ENCODE results near the gene OR6Q1. TPM values are rescaled to one million over a fixed set of nuclear protein-coding genes. Genes with fewer than 3 reads are reported as not detected.

OR6Q1 gene
- total and polyA plus RNA-seq, 9 of the 15 experiments (the other 6 are each of a cell fraction or from before 2014, with no cell fraction given) = not detected

DNA sequence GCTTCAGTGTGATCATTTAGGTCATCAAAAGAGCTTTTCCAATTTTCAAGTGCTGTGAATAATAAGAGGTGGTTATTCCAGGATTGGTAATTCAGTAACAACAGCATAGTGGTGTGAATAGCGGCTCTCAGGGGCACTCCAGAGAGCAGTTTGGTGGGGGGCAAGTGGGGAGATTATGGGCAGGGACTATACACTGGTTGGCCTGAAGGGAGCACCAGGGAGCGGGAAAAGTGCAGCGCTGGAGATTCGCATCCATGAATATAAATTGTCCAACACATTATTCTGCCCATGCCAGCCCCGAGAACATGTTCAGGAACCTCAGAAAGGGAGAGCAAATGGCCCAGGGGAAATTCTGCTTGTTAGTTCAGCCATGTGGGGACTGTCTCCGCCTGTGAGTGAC, 37.9 kb downstream of the OR6Q1 start (continued):
- TF ChIP-seq SAP30 (IDR thresholded peaks at IDR 0.05; ENCODE audit: borderline replicate concordance, insufficient read depth, low read depth, low read length, poor library complexity, severe bottlenecking) (no peak), ZNF12 (CRISPR knock-in tag; IDR thresholded peaks at IDR 0.05) (no peak), ZKSCAN8 (CRISPR knock-in tag; IDR thresholded peaks at IDR 0.05) (no peak), MYC (IDR thresholded peaks at IDR 0.05; ENCODE audit: low read depth, low read length) (no peak), MYC (CRISPR knock-in tag; IDR thresholded peaks at IDR 0.05; ENCODE audit: borderline replicate concordance, low read depth) (no peak), RAD21 (CRISPR knock-in tag; conservative IDR thresholded peaks at IDR 0.05 in 1 of 2, IDR thresholded peaks at IDR 0.05 in 1 of 2) (peak in 1 of 2 experiments; percentile 37; a peak in 2 of 4 replicates), CBFA2T2 (conservative IDR thresholded peaks at IDR 0.05) (no peak), TGIF2 (CRISPR knock-in tag; IDR thresholded peaks at IDR 0.05) (no peak), RNF2 (IDR thresholded peaks at IDR 0.05) (no peak), ZNF23 (CRISPR knock-in tag; IDR thresholded peaks at IDR 0.05) (no peak), NR2C1 (IDR thresholded peaks at IDR 0.05) (no peak), NR2C1 (tag; IDR thresholded peaks at IDR 0.05) (no peak), MAZ (CRISPR knock-in tag; conservative IDR thresholded peaks at IDR 0.05 in 1 of 2, IDR thresholded peaks at IDR 0.05 in 1 of 2) (no peak)
- TF ChIP-seq, protein P1, sequence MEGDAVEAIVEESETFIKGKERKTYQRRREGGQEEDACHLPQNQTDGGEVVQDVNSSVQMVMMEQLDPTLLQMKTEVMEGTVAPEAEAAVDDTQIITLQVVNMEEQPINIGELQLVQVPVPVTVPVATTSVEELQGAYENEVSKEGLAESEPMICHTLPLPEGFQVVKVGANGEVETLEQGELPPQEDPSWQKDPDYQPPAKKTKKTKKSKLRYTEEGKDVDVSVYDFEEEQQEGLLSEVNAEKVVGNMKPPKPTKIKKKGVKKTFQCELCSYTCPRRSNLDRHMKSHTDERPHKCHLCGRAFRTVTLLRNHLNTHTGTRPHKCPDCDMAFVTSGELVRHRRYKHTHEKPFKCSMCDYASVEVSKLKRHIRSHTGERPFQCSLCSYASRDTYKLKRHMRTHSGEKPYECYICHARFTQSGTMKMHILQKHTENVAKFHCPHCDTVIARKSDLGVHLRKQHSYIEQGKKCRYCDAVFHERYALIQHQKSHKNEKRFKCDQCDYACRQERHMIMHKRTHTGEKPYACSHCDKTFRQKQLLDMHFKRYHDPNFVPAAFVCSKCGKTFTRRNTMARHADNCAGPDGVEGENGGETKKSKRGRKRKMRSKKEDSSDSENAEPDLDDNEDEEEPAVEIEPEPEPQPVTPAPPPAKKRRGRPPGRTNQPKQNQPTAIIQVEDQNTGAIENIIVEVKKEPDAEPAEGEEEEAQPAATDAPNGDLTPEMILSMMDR (IDR thresholded peaks at IDR 0.05 in 2 of 3, conservative IDR thresholded peaks at IDR 0.05 in 1 of 3; ENCODE audit: insufficient read depth in 2 of 3, low read depth in 1 of 3, low read length in 3 of 3) = peak; percentile 26 to 46 (median 44); a peak in 4 of 6 replicates

Data from K562 (cell line).